KMS-11 (cell line): ENCODE measurements around the gene PDLIM1.
"Not testable (repeated sequence)": the region's sequence is repeated elsewhere in the genome, so short reads cannot be mapped to it uniquely, and the experiment has no call there.

Source experiments
- H2AFZ ChIP-seq: fragments of 200-600 bp; sonication (generic); 2 replicates; pipeline ENCODE4 v1.6.1; 2016; ENCODE audit warnings: antibody characterized with exemption, mixed run types, low read depth
- H3K27ac ChIP-seq: fragments of 200-600 bp; sonication (generic); 2 replicates; pipeline ENCODE4 v1.6.1; 2016; ENCODE audit warnings: mild to moderate bottlenecking, mixed run types
- H3K27me3 ChIP-seq: fragments of 200-600 bp; sonication (generic); 2 replicates; pipeline ENCODE4 v1.6.1; 2017; ENCODE audit warnings: mild to moderate bottlenecking, low read depth, mixed run types, moderate library complexity; ENCODE audit not compliant: insufficient read depth
- H3K36me3 ChIP-seq: fragments of 200-600 bp; sonication (generic); 2 replicates; pipeline ENCODE4 v1.6.1; 2017; ENCODE audit warnings: mild to moderate bottlenecking, mixed run types; ENCODE audit not compliant: insufficient read depth
- H3K4me1 ChIP-seq: fragments of 200-600 bp; sonication (generic); 2 replicates; pipeline ENCODE4 v1.6.1; 2016; ENCODE audit warnings: mild to moderate bottlenecking, low read depth, mixed run types; ENCODE audit not compliant: poor library complexity, severe bottlenecking
- H3K4me2 ChIP-seq: fragments of 200-600 bp; sonication (generic); 2 replicates; pipeline ENCODE4 v1.7.0; 2016; ENCODE audit warnings: mild to moderate bottlenecking, mixed run types
- H3K4me3 ChIP-seq: fragments of 200-600 bp; sonication (generic); IDR thresholded peaks from 2 replicates; pipeline ENCODE4 v1.6.1; 2017; ENCODE audit warnings: low read depth, low read length, mixed read lengths; ENCODE audit not compliant: insufficient read depth
- H3K79me2 ChIP-seq: fragments of 200-600 bp; sonication (generic); 2 replicates; pipeline ENCODE4 v1.6.1; 2016; ENCODE audit warnings: low read depth, mixed run types; ENCODE audit not compliant: insufficient read depth
- H3K9ac ChIP-seq: fragments of 200-600 bp; sonication (generic); 2 replicates; pipeline ENCODE4 v1.6.1; 2016; ENCODE audit warnings: mild to moderate bottlenecking, mixed run types
- H4K20me1 ChIP-seq: fragments of 200-600 bp; sonication (generic); 2 replicates; pipeline ENCODE4 v1.6.1; 2016; ENCODE audit warnings: mild to moderate bottlenecking, mixed run types; ENCODE audit not compliant: insufficient read depth
- CTCF ChIP-seq: fragments of 200-600 bp; sonication (generic); conservative IDR thresholded peaks from 2 replicates; pipeline ENCODE4 v1.6.1; 2017; ENCODE audit warnings: low read depth, mild to moderate bottlenecking, antibody characterized with exemption, low read length, moderate library complexity, mixed read lengths

The PDLIM1 gene

GRCh38 chr10:95229724-95230627 lies 60.8 kb downstream of the PDLIM1 start:
- Histone ChIP-seq H3K9ac (no peak overlapping the region), H3K27ac (no peak overlapping the region), H3K4me1 (no peaks in the 10 kb centered on the region), H3K36me3 (no peaks in the 10 kb centered on the region), H3K4me2 (no peak overlapping the region; the same call in 1 of the 2 replicates), H3K4me3 (no peak overlapping the region), H4K20me1 (no peaks in the 10 kb centered on the region), H3K79me2 (no peaks in the 10 kb centered on the region), H3K27me3 (no peaks in the 10 kb centered on the region), H2AFZ (no peak overlapping the region)
- TF ChIP-seq CTCF = no peak

GRCh38 chr10:95228934-95229723 lies 61.7 kb downstream of the PDLIM1 start:
- not testable (repeated sequence) for H3K4me2 ChIP-seq, H3K9ac ChIP-seq, H2AFZ ChIP-seq

GRCh38 chr10:95225136-95225535 lies 65.7 kb downstream of the PDLIM1 start:
- Histone ChIP-seq H3K9ac (no peak overlapping the region), H3K4me1 (no peaks in the 10 kb centered on the region), H3K79me2 (no peaks in the 10 kb centered on the region), H3K36me3 (no peaks in the 10 kb centered on the region), H3K27me3 (no peaks in the 10 kb centered on the region), H4K20me1 (no peaks in the 10 kb centered on the region), H3K4me2 (no peak overlapping the region), H3K4me3 (no peak overlapping the region), H3K27ac (no peak overlapping the region), H2AFZ (no peak overlapping the region)
- no peak for TF ChIP-seq CTCF

More at GRCh38 chr10:95228934-95229723, 61.7 kb downstream of the PDLIM1 start:
- H3K4me1 ChIP-seq, H3K4me3 ChIP-seq, H3K36me3 ChIP-seq, H3K79me2 ChIP-seq, H3K27ac ChIP-seq, H4K20me1 ChIP-seq, H3K27me3 ChIP-seq: not testable (repeated sequence)

- Histone ChIP-seq H3K27ac (no peak overlapping the region), H3K79me2 (no peaks in the 10 kb centered on the region), H2AFZ (no peak overlapping the region), H3K27me3 (no peaks in the 10 kb centered on the region), H4K20me1 (no peaks in the 10 kb centered on the region), H3K9ac (no peak overlapping the region), H3K4me2 (no peak overlapping the region), H3K4me1 (no peaks in the 10 kb centered on the region), H3K4me3 (no peak overlapping the region), H3K36me3 (no peaks in the 10 kb centered on the region)
- TF ChIP-seq CTCF = no peak
Measured at GRCh38 chr10:95221124-95221523, 69.7 kb downstream of the PDLIM1 start.
